KMS-11 (cell line): ENCODE data around the gene PIEZO1.
A peak's percentile ranks its signal among the peaks of the same experiment; 100 is the strongest.

Experiments
- H2AFZ ChIP-seq: fragments of 200-600 bp; sonication (generic); 2 replicates; pipeline ENCODE4 v1.6.1; 2016; ENCODE audit warnings: antibody characterized with exemption, mixed run types, low read depth
- H3K27ac ChIP-seq: fragments of 200-600 bp; sonication (generic); 2 replicates; pipeline ENCODE4 v1.6.1; 2016; ENCODE audit warnings: mild to moderate bottlenecking, mixed run types
- H3K27me3 ChIP-seq: fragments of 200-600 bp; sonication (generic); 2 replicates; pipeline ENCODE4 v1.6.1; 2017; ENCODE audit warnings: mild to moderate bottlenecking, low read depth, mixed run types, moderate library complexity; ENCODE audit not compliant: insufficient read depth
- H3K36me3 ChIP-seq: fragments of 200-600 bp; sonication (generic); 2 replicates; pipeline ENCODE4 v1.6.1; 2017; ENCODE audit warnings: mild to moderate bottlenecking, mixed run types; ENCODE audit not compliant: insufficient read depth
- H3K4me1 ChIP-seq: fragments of 200-600 bp; sonication (generic); 2 replicates; pipeline ENCODE4 v1.6.1; 2016; ENCODE audit warnings: mild to moderate bottlenecking, low read depth, mixed run types; ENCODE audit not compliant: poor library complexity, severe bottlenecking
- H3K4me2 ChIP-seq: fragments of 200-600 bp; sonication (generic); 2 replicates; pipeline ENCODE4 v1.7.0; 2016; ENCODE audit warnings: mild to moderate bottlenecking, mixed run types
- H3K4me3 ChIP-seq: fragments of 200-600 bp; sonication (generic); IDR thresholded peaks from 2 replicates; pipeline ENCODE4 v1.6.1; 2017; ENCODE audit warnings: low read depth, low read length, mixed read lengths; ENCODE audit not compliant: insufficient read depth
- H3K79me2 ChIP-seq: fragments of 200-600 bp; sonication (generic); 2 replicates; pipeline ENCODE4 v1.6.1; 2016; ENCODE audit warnings: low read depth, mixed run types; ENCODE audit not compliant: insufficient read depth
- H3K9ac ChIP-seq: fragments of 200-600 bp; sonication (generic); 2 replicates; pipeline ENCODE4 v1.6.1; 2016; ENCODE audit warnings: mild to moderate bottlenecking, mixed run types
- H4K20me1 ChIP-seq: fragments of 200-600 bp; sonication (generic); 2 replicates; pipeline ENCODE4 v1.6.1; 2016; ENCODE audit warnings: mild to moderate bottlenecking, mixed run types; ENCODE audit not compliant: insufficient read depth
- CTCF ChIP-seq: fragments of 200-600 bp; sonication (generic); conservative IDR thresholded peaks from 2 replicates; pipeline ENCODE4 v1.6.1; 2017; ENCODE audit warnings: low read depth, mild to moderate bottlenecking, antibody characterized with exemption, low read length, moderate library complexity, mixed read lengths

The PIEZO1 gene

GRCh38 chr16:88811769-88812512, 26.9 kb upstream of the PIEZO1 start, which contains the start of gene APRT:
Gene APRT (minus strand): TSS chr16:88811928. CDS start chr16:88811899, 29 bp downstream.
- peak within 1 kb of the TSS; percentile 94 for H3K4me2 ChIP-seq
- no peaks in the 10 kb centered on the region for H3K27me3 ChIP-seq
- H3K9ac ChIP-seq: peak within 1 kb of the TSS; percentile 96
- no peak for TF ChIP-seq CTCF
- H3K27ac ChIP-seq: peak within 1 kb of the TSS; percentile 82
- H3K4me1 ChIP-seq: peaks cover 26% of the 10 kb centered on the region
- H4K20me1 ChIP-seq: no peaks in the 10 kb centered on the region
- H3K79me2 ChIP-seq: peaks cover 30% of the 10 kb centered on the region
- H3K36me3 ChIP-seq: peaks cover 3% of the 10 kb centered on the region; the same call in 1 of the 2 replicates
- peak within 1 kb of the TSS; percentile 75 for H2AFZ ChIP-seq
- no peak within 1 kb of the TSS for H3K4me3 ChIP-seq

- H3K4me1 ChIP-seq: peaks cover 26% of the 10 kb centered on the region
- no peak overlapping the region for H2AFZ ChIP-seq
- no peak for TF ChIP-seq CTCF
- H3K27ac ChIP-seq: peak overlapping the region; percentile 82
- peak overlapping the region; percentile 96 for H3K9ac ChIP-seq
- peak overlapping the region; percentile 94 for H3K4me2 ChIP-seq
- H3K79me2 ChIP-seq: peaks cover 34% of the 10 kb centered on the region
- peaks cover 6% of the 10 kb centered on the region; the same call in 1 of the 2 replicates for H3K36me3 ChIP-seq
- no peak overlapping the region for H3K4me3 ChIP-seq
- H4K20me1 ChIP-seq: no peaks in the 10 kb centered on the region
- no peaks in the 10 kb centered on the region for H3K27me3 ChIP-seq
Measured at GRCh38 chr16:88810912-88811768, 26.1 kb upstream of the PIEZO1 start.

- Histone ChIP-seq H3K27me3 (no peaks in the 10 kb centered on the region), H2AFZ (no peak overlapping the region), H3K9ac (peak overlapping the region; percentile 96), H3K79me2 (peaks cover 42% of the 10 kb centered on the region), H3K36me3 (peaks cover 6% of the 10 kb centered on the region; the same call in 1 of the 2 replicates), H3K4me3 (no peak overlapping the region), H3K27ac (peak overlapping the region; percentile 82), H4K20me1 (no peaks in the 10 kb centered on the region), H3K4me1 (peaks cover 29% of the 10 kb centered on the region), H3K4me2 (peak overlapping the region; percentile 94)
- no peak for TF ChIP-seq CTCF
Measured at GRCh38 chr16:88810166-88810911, 25.3 kb upstream of the PIEZO1 start.

GRCh38 chr16:88809676-88810165, 24.7 kb upstream of the PIEZO1 start:
- peaks cover 6% of the 10 kb centered on the region; the same call in 1 of the 2 replicates for H3K36me3 ChIP-seq
- H2AFZ ChIP-seq: no peak overlapping the region
- H3K4me1 ChIP-seq: peaks cover 35% of the 10 kb centered on the region
- H3K27ac ChIP-seq: peak overlapping the region; percentile 82
- H3K9ac ChIP-seq: peak overlapping the region; percentile 96; the same call in 1 of the 2 replicates
- H3K27me3 ChIP-seq: no peaks in the 10 kb centered on the region
- H3K4me2 ChIP-seq: peak overlapping the region; percentile 94
- H4K20me1 ChIP-seq: no peaks in the 10 kb centered on the region; the same call in 1 of the 2 replicates
- H3K4me3 ChIP-seq: no peak overlapping the region
- H3K79me2 ChIP-seq: peaks cover 48% of the 10 kb centered on the region
- no peak for TF ChIP-seq CTCF
